Activated CD8-positive, alpha-beta memory T cell treated with anti-CD3 and anti-CD28 coated beads, Interleukin-2, amount 10 ng/mL, durations not matched to agents 7 days and 5 days (primary cell): ENCODE data around the gene VPS45. TPM values are rescaled to one million over a fixed set of nuclear protein-coding genes. Genes with fewer than 3 reads are reported as not detected.
A peak's percentile ranks its signal among the peaks of the same experiment; 100 is the strongest.

Experiments
- ATAC-seq: fragments of 150-1000 bp; cut with Tn5 transposase; one replicate; pipeline ENCODE4 v1.10.0; 2021; ENCODE audit warnings: moderate library complexity
- CTCF ChIA-PET: fragments of 350-600 bp; sonication (Branson Sonifier 250); formaldehyde crosslinking; loops from one replicate; lab custom pipeline; 2021; ENCODE audit warnings: antibody characterized with exemption; lab: Charles Lee
- DNase-seq: peaks from one replicate; pipeline ENCODE4 v3.0.0-alpha.2; 2020
- H3K27ac Mint-ChIP-seq: one replicate; pipeline ENCODE4 v1.8.0; 2021; ENCODE audit warnings: mild to moderate bottlenecking, mixed read lengths
- H3K27me3 Mint-ChIP-seq: one replicate; pipeline ENCODE4 v1.8.0; 2021; ENCODE audit warnings: mixed read lengths
- H3K36me3 Mint-ChIP-seq: one replicate; pipeline ENCODE4 v1.8.0; 2021; ENCODE audit warnings: mild to moderate bottlenecking, mixed read lengths
- H3K4me1 Mint-ChIP-seq: one replicate; pipeline ENCODE4 v1.8.0; 2021; ENCODE audit warnings: mixed read lengths
- H3K4me3 Mint-ChIP-seq: one replicate; pipeline ENCODE4 v1.8.0; 2021; ENCODE audit warnings: mild to moderate bottlenecking, moderate library complexity, mixed read lengths
- H3K9me3 Mint-ChIP-seq: one replicate; pipeline ENCODE4 v1.8.0; 2022; ENCODE audit warnings: low read depth, mixed read lengths
- total RNA-seq, 2 experiments: library from RNA; stranded (reverse); gene quantifications; one replicate each; pipeline ENCODE4 v1.2.3, GENCODE V29; 2021

VPS45 gene
- total RNA-seq, 2 experiments from 2014 or later: 34.7 to 35.9 TPM

DNA sequence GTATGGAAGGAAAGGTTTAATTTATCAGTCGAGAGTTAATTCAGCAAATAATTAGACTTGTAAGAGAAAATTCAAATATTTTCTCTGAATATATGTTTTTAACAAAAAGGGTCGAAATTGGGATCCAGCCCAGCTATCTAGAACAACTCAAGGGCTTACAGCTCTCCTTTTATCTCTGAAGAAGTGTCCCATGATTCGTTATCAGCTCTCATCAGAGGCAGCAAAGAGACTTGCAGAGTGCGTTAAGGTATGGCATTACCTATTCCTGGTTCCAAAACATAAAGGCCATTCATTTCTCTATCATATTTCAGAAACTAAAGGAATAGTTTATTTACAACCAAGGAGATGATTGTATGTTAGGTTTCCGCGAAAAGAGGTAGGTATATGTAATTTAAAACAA, 9.4 kb downstream of the VPS45 start:
- Mint-ChIP-seq H3K9me3 (no peaks in the 10 kb centered on the region), H3K36me3 (peaks cover 41% of the 10 kb centered on the region), H3K27ac (no peak overlapping the region), H3K4me1 (peaks cover 14% of the 10 kb centered on the region), H3K27me3 (no peaks in the 10 kb centered on the region), H3K4me3 (no peak overlapping the region)
- DNase-seq: no peak
- ATAC-seq: no peak
- CTCF ChIA-PET: interaction anchor here (0.6 to 20.3 kb wide), 3 partner anchors 47 to 110 kb away, joined by 3 to 424 read pairs (median 80); partner anchors contain the start of gene PLEKHO1

DNA sequence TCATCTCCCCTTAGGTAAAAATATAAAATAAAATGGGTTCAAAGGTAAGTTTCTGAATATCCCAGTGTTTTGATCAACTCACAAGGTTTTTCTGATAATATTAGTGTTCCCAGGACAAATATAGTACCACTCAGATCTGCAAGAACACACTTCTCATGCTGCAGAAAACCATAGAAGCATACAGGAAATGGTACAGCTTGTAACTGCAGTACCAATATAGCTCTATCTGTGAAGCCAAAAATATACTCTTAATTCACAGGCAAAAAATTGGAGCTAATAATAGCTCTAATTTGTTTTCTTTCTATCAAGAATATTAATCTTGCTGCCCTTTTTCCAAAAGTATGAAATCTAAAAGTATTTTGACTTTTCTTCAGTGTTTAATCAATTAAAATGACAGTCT, 13.2 kb downstream of the VPS45 start:
- no peaks in the 10 kb centered on the region for H3K27me3 Mint-ChIP-seq

DNA sequence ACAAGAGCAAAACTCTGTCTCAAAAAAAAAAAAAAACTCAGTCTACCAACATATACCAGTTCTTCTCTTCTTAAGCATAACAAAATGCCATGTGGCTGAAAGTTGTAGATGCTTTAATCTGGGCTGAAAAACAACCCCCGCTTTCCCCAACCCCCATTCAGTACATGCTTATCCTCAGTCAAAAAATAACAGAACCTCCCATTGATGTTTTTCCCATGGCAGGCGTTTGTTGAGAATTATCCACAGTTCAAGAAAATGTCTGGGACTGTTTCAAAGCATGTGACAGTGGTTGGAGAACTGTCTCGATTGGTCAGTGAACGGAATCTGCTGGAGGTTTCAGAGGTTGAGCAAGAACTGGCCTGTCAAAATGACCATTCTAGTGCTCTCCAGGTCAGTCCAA, 14.9 kb downstream of the VPS45 start:
- Mint-ChIP-seq H3K4me1 (peaks cover 3% of the 10 kb centered on the region), H3K27me3 (no peaks in the 10 kb centered on the region), H3K36me3 (peaks cover 41% of the 10 kb centered on the region), H3K4me3 (no peak overlapping the region), H3K27ac (no peak overlapping the region), H3K9me3 (no peaks in the 10 kb centered on the region)
- CTCF ChIA-PET: no interaction called here
- DNase-seq (no peak), ATAC-seq (no peak)

More for the DNA sequence above, 13.2 kb downstream of the VPS45 start:
- H3K4me1 Mint-ChIP-seq: peaks cover 9% of the 10 kb centered on the region
- no peak for ATAC-seq
- no peak overlapping the region for H3K4me3 Mint-ChIP-seq
- no peak for DNase-seq
- H3K9me3 Mint-ChIP-seq: no peaks in the 10 kb centered on the region
- CTCF ChIA-PET: interaction anchor here (20.3 kb wide), 1 partner anchor 81 kb away, joined by 424 read pairs; the partner anchor contains the start of gene PLEKHO1
- H3K27ac Mint-ChIP-seq: no peak overlapping the region
- peaks cover 41% of the 10 kb centered on the region for H3K36me3 Mint-ChIP-seq

DNA sequence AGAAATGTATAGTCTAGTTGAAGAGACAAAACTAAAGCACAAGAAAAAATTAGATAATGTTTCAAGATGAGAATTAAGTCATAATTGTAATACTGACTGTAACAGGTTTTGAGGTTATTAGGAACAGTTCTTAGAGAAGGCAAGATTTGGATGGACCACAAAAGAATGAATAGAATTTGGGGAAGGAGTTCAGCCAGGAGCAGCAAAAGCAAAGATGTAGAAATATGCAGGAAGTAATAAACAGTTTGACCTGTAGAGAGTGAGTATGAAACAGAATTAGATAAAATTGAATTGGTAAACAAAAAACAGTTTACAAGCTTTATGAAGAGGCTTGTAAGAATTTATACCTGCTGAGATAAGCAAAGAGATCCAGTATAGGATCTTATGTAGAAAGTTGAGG, 16.3 kb downstream of the VPS45 start:
- CTCF ChIA-PET: interaction anchor here (1.2 kb wide), 1 partner anchor 21 kb away, joined by 3 read pairs; no protein-coding TSS in a partner anchor
- Mint-ChIP-seq H3K36me3 (peaks cover 39% of the 10 kb centered on the region), H3K9me3 (no peaks in the 10 kb centered on the region), H3K4me3 (no peak overlapping the region), H3K4me1 (peaks cover under 1% of the 10 kb centered on the region), H3K27ac (no peak overlapping the region), H3K27me3 (no peaks in the 10 kb centered on the region)
- ATAC-seq (no peak), DNase-seq (no peak)

DNA sequence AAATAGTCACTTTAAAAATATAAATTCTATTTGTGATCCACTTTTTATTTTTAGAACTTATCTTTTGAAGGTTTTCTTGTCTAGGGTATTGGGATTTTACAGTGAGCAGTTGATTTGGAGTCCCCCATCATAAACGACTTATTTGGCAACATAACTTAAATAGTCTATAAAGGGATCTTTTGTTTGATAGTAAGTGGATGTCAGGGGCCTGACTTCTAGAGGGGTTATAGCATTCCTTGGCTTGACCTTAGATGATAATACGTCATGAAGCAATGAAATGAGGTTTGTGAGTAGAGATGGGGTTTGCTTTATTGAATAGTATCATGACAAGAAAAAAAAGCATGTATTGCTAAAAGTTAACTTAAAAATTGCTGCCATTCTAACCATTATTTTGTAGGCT, 17.8 kb downstream of the VPS45 start:
- CTCF ChIA-PET: no interaction called here
- Mint-ChIP-seq H3K4me1 (peaks cover 8% of the 10 kb centered on the region), H3K4me3 (no peak overlapping the region), H3K27ac (no peak overlapping the region), H3K9me3 (no peaks in the 10 kb centered on the region), H3K36me3 (peaks cover 40% of the 10 kb centered on the region), H3K27me3 (no peaks in the 10 kb centered on the region)
- ATAC-seq: no peak
- DNase-seq: no peak

DNA sequence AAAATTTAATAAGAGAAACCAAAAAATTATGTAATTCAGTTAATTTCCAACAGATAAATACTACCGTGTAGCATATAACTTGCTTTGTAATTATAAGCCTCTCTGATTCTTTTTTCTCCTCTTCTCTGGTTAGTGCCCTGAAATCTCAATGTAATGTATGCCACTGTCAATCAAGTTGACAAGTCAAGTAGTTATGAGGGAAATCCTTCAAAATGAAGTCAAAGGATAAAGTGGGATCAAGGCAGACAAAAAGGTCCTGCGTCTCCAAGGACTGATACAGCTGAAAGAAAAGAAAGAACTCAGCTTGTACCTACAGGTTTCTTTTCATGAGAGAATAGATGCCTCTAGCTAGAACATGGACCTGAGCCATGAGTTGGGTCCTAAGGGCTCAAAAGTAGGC, 19.8 kb downstream of the VPS45 start:
- Mint-ChIP-seq H3K27me3 (no peaks in the 10 kb centered on the region), H3K4me1 (peaks cover 20% of the 10 kb centered on the region), H3K9me3 (no peaks in the 10 kb centered on the region), H3K36me3 (peaks cover 39% of the 10 kb centered on the region), H3K27ac (no peak overlapping the region), H3K4me3 (no peak overlapping the region)
- DNase-seq: no peak
- no peak for ATAC-seq
- CTCF ChIA-PET: interaction anchor here (0.9 kb wide), 1 partner anchor 13 kb away, joined by 3 read pairs; no protein-coding TSS in a partner anchor

DNA sequence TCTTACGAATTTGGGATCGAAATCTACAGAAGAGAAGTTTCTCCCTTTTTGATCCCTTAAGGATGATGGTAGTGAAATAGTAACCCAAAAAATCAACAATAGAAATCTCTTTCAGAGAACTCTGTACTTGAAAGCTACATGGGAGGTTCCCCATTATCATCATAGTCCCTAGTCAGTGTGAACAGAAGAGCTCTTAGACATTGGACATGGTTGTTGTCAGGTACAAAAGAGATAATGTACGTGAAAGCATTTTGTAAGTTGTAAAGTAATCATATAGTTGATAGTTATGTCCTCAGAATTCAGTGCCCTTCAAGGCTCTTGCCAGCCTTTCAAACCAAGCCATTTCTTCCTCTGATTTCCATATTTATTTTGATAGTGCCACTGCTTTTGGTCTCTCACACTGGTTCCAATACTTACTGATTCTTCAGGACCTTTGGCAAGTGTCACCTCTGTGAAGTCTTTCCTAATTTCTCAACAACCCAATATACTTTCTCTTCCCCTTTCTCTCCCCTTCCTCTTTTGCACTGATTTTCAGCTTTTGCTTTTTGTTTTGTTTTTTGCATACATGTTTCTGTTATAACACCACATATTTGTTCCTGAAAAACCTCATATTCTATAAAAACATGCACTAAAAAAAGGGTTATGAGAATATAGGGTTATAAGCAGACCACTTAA, 22.4 kb downstream of the VPS45 start:
- no peak overlapping the region for H3K4me3 Mint-ChIP-seq
- CTCF ChIA-PET: interaction anchor here (0.6 to 0.7 kb wide), 2 partner anchors 17 to 18 kb away, joined by 3 read pairs; no protein-coding TSS in a partner anchor
- ATAC-seq (no peak), DNase-seq (no peak)
- H3K9me3 Mint-ChIP-seq: no peaks in the 10 kb centered on the region
- H3K27ac Mint-ChIP-seq: no peak overlapping the region
- no peaks in the 10 kb centered on the region for H3K27me3 Mint-ChIP-seq
- peaks cover 30% of the 10 kb centered on the region for H3K4me1 Mint-ChIP-seq
- H3K36me3 Mint-ChIP-seq: peaks cover 33% of the 10 kb centered on the region

DNA sequence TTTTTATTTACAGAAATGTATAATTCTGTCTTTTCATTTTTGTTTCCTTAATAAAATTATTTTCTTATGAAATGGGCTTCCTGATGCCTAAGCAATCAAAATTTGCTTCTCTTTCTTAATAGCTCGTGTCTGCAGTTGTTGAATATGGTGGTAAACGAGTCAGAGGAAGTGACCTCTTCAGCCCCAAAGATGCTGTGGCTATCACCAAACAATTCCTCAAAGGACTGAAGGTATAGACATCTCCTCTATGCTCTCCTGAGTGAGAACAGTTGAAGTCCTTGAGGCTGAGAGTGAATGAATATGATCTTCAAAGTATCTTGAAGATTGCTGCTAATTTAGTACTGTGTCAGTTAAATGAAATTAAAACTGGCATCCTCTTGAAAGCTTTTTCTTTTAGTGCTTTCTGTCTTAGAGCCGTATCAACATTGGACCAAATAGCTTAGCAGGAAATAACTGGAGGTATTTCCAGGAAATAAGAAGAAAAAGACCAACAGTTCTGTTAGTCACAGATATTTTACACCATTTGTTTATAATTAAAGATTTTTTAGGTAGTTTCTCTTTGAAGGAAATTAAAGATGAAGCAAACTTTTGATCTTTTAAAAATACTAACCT, 24.7 kb downstream of the VPS45 start:
- no peak for DNase-seq
- Mint-ChIP-seq H3K4me3 (peak overlapping the region; percentile 51), H3K27me3 (no peaks in the 10 kb centered on the region), H3K4me1 (peaks cover 32% of the 10 kb centered on the region), H3K36me3 (peaks cover 28% of the 10 kb centered on the region), H3K27ac (peak overlapping the region; percentile 84), H3K9me3 (no peaks in the 10 kb centered on the region)
- ATAC-seq: peak; percentile 75
- CTCF ChIA-PET: interaction anchor here (1.0 to 1.9 kb wide), 6 partner anchors 17 to 95 kb away, joined by 3 to 9 read pairs (median 4); no protein-coding TSS in a partner anchor

DNA sequence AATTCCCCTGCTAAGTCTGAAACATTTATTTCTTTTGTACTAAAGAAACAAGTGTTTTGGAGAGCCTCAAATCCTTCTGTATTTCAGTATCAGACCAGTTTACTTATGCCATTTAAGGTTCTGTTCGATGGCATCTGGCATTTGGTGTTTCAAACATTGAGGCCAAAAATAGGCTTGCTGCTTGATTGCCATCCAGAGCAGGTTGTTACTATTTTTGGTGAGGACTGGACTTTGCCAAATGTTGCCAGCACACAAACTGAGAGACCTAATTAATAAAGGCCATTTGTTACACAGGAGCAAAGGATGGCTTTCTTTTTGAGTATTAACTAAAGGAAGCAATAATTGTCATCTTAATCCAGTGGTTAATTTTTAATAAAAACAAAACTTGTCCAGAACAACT, 26.2 kb downstream of the VPS45 start:
- no peak for ATAC-seq

DNA sequence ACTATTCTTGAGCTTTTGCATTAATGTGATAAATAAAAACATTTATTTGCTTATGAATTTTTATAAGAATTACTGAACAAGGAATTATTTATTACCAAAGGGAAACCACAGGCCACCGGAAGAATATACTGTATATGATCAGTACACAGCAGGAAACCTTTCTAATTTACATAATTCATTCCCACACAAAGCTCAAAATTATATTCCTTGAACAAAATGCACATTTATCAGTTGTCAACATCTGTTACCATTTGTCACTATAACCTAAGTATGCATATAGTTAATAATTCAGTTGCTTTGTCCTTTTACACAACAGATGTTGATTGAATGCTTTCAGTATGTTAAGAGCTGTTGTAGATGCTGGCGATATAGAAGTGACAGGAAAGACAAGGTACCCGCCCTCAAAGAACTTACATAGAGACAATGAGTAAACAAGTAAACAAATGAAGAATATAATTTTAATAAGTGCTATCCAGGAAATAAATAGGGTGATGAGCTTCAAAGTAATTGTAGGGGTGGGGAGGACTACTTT, 27.2 kb downstream of the VPS45 start:
- peaks cover 27% of the 10 kb centered on the region for H3K36me3 Mint-ChIP-seq
- CTCF ChIA-PET: interaction anchor here (0.9 to 1.8 kb wide), 4 partner anchors 21 to 92 kb away, joined by 3 to 7 read pairs (median 4); no protein-coding TSS in a partner anchor

More for the DNA sequence above, 26.2 kb downstream of the VPS45 start:
- H3K36me3 Mint-ChIP-seq: peaks cover 27% of the 10 kb centered on the region
- no peak overlapping the region for H3K27ac Mint-ChIP-seq
- H3K4me1 Mint-ChIP-seq: peaks cover 32% of the 10 kb centered on the region
- no peak overlapping the region for H3K4me3 Mint-ChIP-seq
- H3K9me3 Mint-ChIP-seq: no peaks in the 10 kb centered on the region
- DNase-seq: no peak
- no peaks in the 10 kb centered on the region for H3K27me3 Mint-ChIP-seq
- CTCF ChIA-PET: interaction anchor here (0.6 to 1.6 kb wide), 2 partner anchors 22 to 93 kb away, joined by 3 to 7 read pairs; no protein-coding TSS in a partner anchor

DNA sequence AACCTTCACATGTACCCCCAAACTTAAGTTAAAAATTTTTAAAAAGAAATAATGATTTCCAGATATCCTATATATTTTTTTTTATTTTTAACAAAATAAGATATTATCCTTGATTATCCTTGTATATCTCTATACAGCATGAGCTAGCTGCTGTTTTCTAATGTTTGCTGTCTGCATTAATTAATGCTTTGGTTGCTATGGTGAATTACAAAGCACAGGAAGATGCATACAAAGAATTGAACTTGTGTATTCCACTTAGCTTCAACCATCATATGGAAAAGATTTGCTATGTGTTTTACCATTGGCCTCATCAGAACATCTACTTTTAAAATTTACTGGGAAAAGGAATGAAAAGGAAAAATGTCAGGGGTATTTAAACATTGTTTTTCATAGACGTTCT, 35.4 kb downstream of the VPS45 start:
- Mint-ChIP-seq H3K9me3 (peaks cover 3% of the 10 kb centered on the region), H3K36me3 (peaks cover 37% of the 10 kb centered on the region), H3K4me1 (peaks cover 32% of the 10 kb centered on the region), H3K4me3 (no peak overlapping the region), H3K27me3 (no peaks in the 10 kb centered on the region), H3K27ac (no peak overlapping the region)
- CTCF ChIA-PET: interaction anchor here (0.9 to 1.9 kb wide), 3 partner anchors 8 to 84 kb away, joined by 3 to 6 read pairs (median 3); no protein-coding TSS in a partner anchor
- no peak for ATAC-seq
- no peak for DNase-seq

More for the DNA sequence above, 27.2 kb downstream of the VPS45 start:
- DNase-seq: no peak
- Mint-ChIP-seq H3K27ac (no peak overlapping the region), H3K4me1 (peaks cover 28% of the 10 kb centered on the region), H3K27me3 (no peaks in the 10 kb centered on the region), H3K9me3 (no peaks in the 10 kb centered on the region), H3K4me3 (no peak overlapping the region)
- no peak for ATAC-seq

DNA sequence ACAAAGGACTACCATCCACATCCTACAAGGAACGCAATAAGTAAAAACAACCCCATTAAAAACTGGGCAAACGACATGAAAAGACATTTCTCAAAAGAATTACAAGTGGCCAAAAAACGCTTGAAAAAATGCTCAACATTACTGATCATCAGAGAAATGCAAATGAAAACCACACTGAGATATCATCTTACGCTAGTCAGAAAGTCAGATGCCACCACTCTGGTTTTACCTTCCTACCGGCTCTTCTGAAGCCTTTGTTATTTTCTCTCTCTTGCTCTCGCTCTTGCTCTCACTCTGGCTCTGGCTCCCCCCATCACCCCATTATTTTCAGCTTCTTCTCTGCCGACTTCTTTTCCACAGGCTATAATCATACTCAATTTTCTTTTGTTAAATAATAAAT, 38.8 kb downstream of the VPS45 start:
- peak; percentile 43 for DNase-seq
- Mint-ChIP-seq H3K27ac (peak overlapping the region; percentile 72), H3K4me1 (peaks cover 60% of the 10 kb centered on the region), H3K9me3 (peaks cover 3% of the 10 kb centered on the region), H3K36me3 (peaks cover 25% of the 10 kb centered on the region), H3K4me3 (peak overlapping the region; percentile 9), H3K27me3 (no peaks in the 10 kb centered on the region)
- CTCF ChIA-PET: interaction anchor here (1.3 kb wide), 1 partner anchor 33 kb away, joined by 3 read pairs; no protein-coding TSS in a partner anchor
- ATAC-seq: peak; percentile 69

DNA sequence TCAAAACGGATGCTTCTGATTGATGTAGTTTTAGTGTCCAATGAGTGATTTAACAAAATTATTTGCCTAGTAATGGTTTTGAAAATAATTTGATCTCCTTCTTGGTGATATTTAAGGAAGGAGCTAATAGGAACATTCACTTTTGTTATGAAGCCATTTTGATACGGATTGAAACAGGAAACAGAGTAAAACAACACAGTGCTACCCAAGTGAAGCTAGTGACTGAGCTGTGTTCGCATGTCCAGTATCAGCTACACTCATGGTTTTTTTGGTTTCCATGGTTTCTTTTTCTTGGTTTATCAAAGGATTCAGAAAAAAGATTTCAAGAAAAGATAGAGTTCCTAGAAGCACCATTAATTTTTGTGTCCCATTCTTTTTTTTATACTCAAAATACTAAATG, 42.0 kb downstream of the VPS45 start:
- Mint-ChIP-seq H3K9me3 (peaks cover 5% of the 10 kb centered on the region), H3K4me3 (peak overlapping the region; percentile 71), H3K27ac (peak overlapping the region; percentile 93), H3K27me3 (no peaks in the 10 kb centered on the region), H3K36me3 (peaks cover 46% of the 10 kb centered on the region), H3K4me1 (peaks cover 63% of the 10 kb centered on the region)
- no peak for DNase-seq
- CTCF ChIA-PET: interaction anchor here (0.8 to 1.9 kb wide), 4 partner anchors 17 to 78 kb away, joined by 3 to 5 read pairs (median 4); no protein-coding TSS in a partner anchor
- ATAC-seq: peak; percentile 74
